T-helper 1 cell treated with Interleukin-12 subunit alpha and Interleukin-12 subunit beta and Interleukin-4 antibody, amounts not matched to agents 30 μg/mL and 1 μg/mL, for 36 hours (primary cell): ENCODE results near the gene CLEC1A.

Source experiments
- H3K27ac Mint-ChIP-seq: one replicate; pipeline ENCODE4 v1.8.0; 2021; ENCODE audit warnings: mild to moderate bottlenecking, mixed read lengths
- H3K27me3 Mint-ChIP-seq: one replicate; pipeline ENCODE4 v1.8.0; 2021; ENCODE audit warnings: low read depth, mixed read lengths
- H3K36me3 Mint-ChIP-seq: one replicate; pipeline ENCODE4 v1.8.0; 2021; ENCODE audit warnings: low read depth, mixed read lengths
- H3K4me1 Mint-ChIP-seq: one replicate; pipeline ENCODE4 v1.8.0; 2021; ENCODE audit warnings: low read depth, mixed read lengths
- H3K4me3 Mint-ChIP-seq: one replicate; pipeline ENCODE4 v1.8.0; 2021; ENCODE audit warnings: mild to moderate bottlenecking, moderate library complexity, mixed read lengths
- H3K9me3 Mint-ChIP-seq: one replicate; pipeline ENCODE4 v1.8.0; 2021; ENCODE audit warnings: mixed read lengths

The CLEC1A gene, protein sequence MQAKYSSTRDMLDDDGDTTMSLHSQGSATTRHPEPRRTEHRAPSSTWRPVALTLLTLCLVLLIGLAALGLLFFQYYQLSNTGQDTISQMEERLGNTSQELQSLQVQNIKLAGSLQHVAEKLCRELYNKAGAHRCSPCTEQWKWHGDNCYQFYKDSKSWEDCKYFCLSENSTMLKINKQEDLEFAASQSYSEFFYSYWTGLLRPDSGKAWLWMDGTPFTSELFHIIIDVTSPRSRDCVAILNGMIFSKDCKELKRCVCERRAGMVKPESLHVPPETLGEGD

GRCh38 chr12:10098791-10099190, at the start of gene CLEC1A:
TSS of gene CLEC1A (minus strand) at chr12:10098985. CDS start at chr12:10098922, 63 bp downstream.
- Mint-ChIP-seq H3K36me3 (no peaks in the 10 kb centered on the region), H3K4me1 (no peaks in the 10 kb centered on the region), H3K9me3 (peaks cover 6% of the 10 kb centered on the region), H3K4me3 (no peak within 1 kb of the TSS), H3K27me3 (peaks cover 4% of the 10 kb centered on the region), H3K27ac (no peak within 1 kb of the TSS)

- Mint-ChIP-seq H3K27ac (no peak overlapping the region), H3K9me3 (peaks cover 5% of the 10 kb centered on the region), H3K4me3 (no peak overlapping the region), H3K27me3 (peaks cover 54% of the 10 kb centered on the region), H3K4me1 (no peaks in the 10 kb centered on the region), H3K36me3 (no peaks in the 10 kb centered on the region)
Measured at GRCh38 chr12:10147714-10148403, 49.1 kb upstream of the CLEC1A start.

DNA sequence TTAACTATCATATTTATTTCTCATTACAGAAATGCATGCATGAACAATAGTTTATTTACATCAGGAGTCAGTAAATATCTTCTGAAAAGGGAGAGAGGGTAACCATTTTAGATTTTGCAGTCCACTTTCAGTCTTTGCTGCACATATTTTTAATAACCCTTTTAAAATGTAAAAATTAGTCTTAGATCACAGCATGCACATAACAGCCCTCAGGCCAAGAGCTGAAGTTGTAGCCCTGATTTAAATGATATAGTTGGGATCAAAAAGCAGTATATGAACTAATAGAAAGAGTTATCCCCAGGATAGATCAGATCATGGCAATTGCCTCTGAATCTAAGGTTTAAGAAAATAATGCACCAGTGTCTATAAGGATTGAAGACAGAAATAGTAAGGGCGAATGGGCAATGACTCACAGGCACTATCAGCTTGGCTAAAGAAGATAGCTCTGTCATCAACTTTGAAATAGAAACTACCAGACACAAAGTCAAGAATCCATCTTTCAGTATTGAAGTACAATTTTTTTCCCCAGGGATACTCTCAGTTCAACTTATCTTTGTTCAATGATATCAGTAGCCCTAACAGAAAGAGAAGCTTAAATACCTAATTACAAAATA, 44.3 kb upstream of the CLEC1A start:
- Mint-ChIP-seq H3K9me3 (peaks cover 5% of the 10 kb centered on the region), H3K36me3 (no peaks in the 10 kb centered on the region), H3K27ac (no peak overlapping the region), H3K27me3 (peaks cover 45% of the 10 kb centered on the region), H3K4me1 (peaks cover 2% of the 10 kb centered on the region), H3K4me3 (no peak overlapping the region)

- Mint-ChIP-seq H3K27ac (no peak overlapping the region), H3K4me1 (peaks cover 4% of the 10 kb centered on the region), H3K9me3 (no peaks in the 10 kb centered on the region), H3K36me3 (no peaks in the 10 kb centered on the region), H3K27me3 (peaks cover 42% of the 10 kb centered on the region), H3K4me3 (no peak overlapping the region)
Measured at GRCh38 chr12:10140001-10140400, 41.2 kb upstream of the CLEC1A start.

GRCh38 chr12:10136637-10137205, 37.9 kb upstream of the CLEC1A start:
- no peak overlapping the region for H3K27ac Mint-ChIP-seq

DNA sequence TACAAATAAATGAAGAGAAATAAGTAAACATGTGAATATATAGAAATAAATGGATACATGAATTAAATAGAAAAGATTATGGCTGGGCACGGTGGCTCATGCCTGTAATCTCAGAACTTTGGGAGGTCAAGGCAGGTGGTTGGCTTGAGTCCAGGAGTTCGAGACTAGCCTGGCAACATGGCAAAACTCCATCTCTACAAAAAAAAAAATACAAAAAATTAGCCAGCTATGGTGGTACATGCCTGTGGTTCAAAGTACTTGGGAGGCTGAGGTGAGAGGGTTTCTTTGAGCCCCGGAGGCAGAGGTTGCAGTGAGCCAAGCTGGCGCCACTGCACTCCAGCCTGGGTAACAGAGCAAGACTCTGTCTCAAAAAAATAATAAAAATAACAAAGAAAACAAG, 36.3 kb upstream of the CLEC1A start:
- Mint-ChIP-seq H3K36me3 (no peaks in the 10 kb centered on the region), H3K27ac (no peak overlapping the region), H3K4me1 (peaks cover 6% of the 10 kb centered on the region), H3K27me3 (peaks cover 32% of the 10 kb centered on the region), H3K9me3 (no peaks in the 10 kb centered on the region), H3K4me3 (no peak overlapping the region)

More at GRCh38 chr12:10136637-10137205, 37.9 kb upstream of the CLEC1A start:
- peaks cover 26% of the 10 kb centered on the region for H3K27me3 Mint-ChIP-seq
- H3K4me1 Mint-ChIP-seq, result peaks cover 4% of the 10 kb centered on the region
- no peak overlapping the region for H3K4me3 Mint-ChIP-seq
- no peaks in the 10 kb centered on the region for H3K36me3 Mint-ChIP-seq
- no peaks in the 10 kb centered on the region for H3K9me3 Mint-ChIP-seq

DNA sequence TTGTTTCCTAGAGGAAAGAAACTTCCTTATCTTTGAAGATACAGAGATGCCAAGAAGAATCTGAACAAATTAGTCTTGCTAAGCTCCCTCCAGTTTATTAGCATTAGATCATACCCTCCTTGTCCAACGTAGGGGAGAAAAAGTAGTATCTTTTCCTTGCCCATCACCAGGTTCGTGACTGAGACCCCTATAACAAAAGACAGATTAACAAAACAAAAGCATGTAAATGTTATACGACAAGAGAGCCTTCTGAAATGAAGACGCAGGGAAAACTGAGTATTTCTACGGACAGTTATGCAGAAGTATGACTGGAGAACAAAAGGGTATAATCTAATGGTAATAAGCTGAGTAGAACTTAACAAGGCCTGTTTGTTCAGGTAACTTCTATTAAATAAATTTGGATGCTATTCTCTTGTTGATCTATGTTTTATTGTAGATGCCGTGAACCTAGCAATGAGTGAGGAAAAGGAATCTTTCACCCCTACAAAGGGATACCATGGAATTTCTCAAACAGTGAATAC, 34.1 kb upstream of the CLEC1A start:
- H3K27ac Mint-ChIP-seq, result no peak overlapping the region
- peaks cover 8% of the 10 kb centered on the region for H3K4me1 Mint-ChIP-seq
- no peaks in the 10 kb centered on the region for H3K36me3 Mint-ChIP-seq
- H3K4me3 Mint-ChIP-seq, result no peak overlapping the region
- no peaks in the 10 kb centered on the region for H3K9me3 Mint-ChIP-seq
- peaks cover 41% of the 10 kb centered on the region for H3K27me3 Mint-ChIP-seq

- Mint-ChIP-seq H3K9me3 (no peaks in the 10 kb centered on the region), H3K27ac (no peak overlapping the region), H3K36me3 (no peaks in the 10 kb centered on the region), H3K4me1 (peaks cover 6% of the 10 kb centered on the region), H3K27me3 (peaks cover 44% of the 10 kb centered on the region), H3K4me3 (no peak overlapping the region)
Measured at GRCh38 chr12:10131111-10131690, 32.4 kb upstream of the CLEC1A start.

- Mint-ChIP-seq H3K27ac (no peak within 1 kb of the TSS), H3K36me3 (no peaks in the 10 kb centered on the region), H3K27me3 (peaks cover 56% of the 10 kb centered on the region), H3K4me3 (no peak within 1 kb of the TSS), H3K4me1 (peaks cover 6% of the 10 kb centered on the region), H3K9me3 (no peaks in the 10 kb centered on the region)
Measured at GRCh38 chr12:10130042-10130441, 31.3 kb upstream of the CLEC1A start, which contains the start of gene CLEC7A. TSS of gene CLEC7A (minus strand) at chr12:10130199. CDS start at chr12:10130082, 117 bp downstream.

GRCh38 chr12:10128687-10129086, 29.9 kb upstream of the CLEC1A start:
- Mint-ChIP-seq H3K9me3 (no peaks in the 10 kb centered on the region), H3K27ac (no peak overlapping the region), H3K27me3 (peaks cover 58% of the 10 kb centered on the region), H3K36me3 (no peaks in the 10 kb centered on the region), H3K4me3 (no peak overlapping the region), H3K4me1 (peaks cover 6% of the 10 kb centered on the region)

- Mint-ChIP-seq H3K27ac (no peak overlapping the region), H3K9me3 (no peaks in the 10 kb centered on the region), H3K4me1 (peaks cover 6% of the 10 kb centered on the region), H3K4me3 (no peak overlapping the region), H3K27me3 (peaks cover 47% of the 10 kb centered on the region), H3K36me3 (no peaks in the 10 kb centered on the region)
Measured at GRCh38 chr12:10126413-10126812, 27.6 kb upstream of the CLEC1A start.

DNA sequence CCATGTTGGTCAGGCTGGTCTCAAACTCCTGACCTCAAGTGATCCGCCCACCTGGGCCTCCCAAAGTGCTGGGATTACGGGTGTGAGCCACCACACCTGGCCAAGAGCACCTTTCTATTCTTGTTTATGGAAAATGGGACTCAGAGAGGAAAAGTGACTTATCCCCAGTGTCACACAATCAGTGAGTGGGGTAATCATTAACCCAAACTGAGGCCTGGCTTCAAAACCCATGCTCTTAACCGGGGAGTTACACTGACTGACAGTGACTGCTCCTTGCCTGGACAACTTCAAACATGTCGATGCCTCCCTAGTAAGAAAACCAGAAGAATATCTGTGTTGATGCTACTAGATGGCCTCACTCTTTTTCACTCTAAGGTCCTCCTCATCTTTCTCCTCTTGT, 23.9 kb upstream of the CLEC1A start:
- H3K36me3 Mint-ChIP-seq, result no peaks in the 10 kb centered on the region
- no peaks in the 10 kb centered on the region for H3K9me3 Mint-ChIP-seq
- H3K4me3 Mint-ChIP-seq, result no peak overlapping the region
- H3K27ac Mint-ChIP-seq, result no peak overlapping the region
- H3K4me1 Mint-ChIP-seq, result no peaks in the 10 kb centered on the region
- H3K27me3 Mint-ChIP-seq, result peaks cover 43% of the 10 kb centered on the region

- Mint-ChIP-seq H3K4me1 (no peaks in the 10 kb centered on the region), H3K27ac (no peak overlapping the region), H3K9me3 (no peaks in the 10 kb centered on the region), H3K27me3 (peaks cover 32% of the 10 kb centered on the region), H3K36me3 (no peaks in the 10 kb centered on the region), H3K4me3 (no peak overlapping the region)
Measured at GRCh38 chr12:10121278-10121677, 22.5 kb upstream of the CLEC1A start.

DNA sequence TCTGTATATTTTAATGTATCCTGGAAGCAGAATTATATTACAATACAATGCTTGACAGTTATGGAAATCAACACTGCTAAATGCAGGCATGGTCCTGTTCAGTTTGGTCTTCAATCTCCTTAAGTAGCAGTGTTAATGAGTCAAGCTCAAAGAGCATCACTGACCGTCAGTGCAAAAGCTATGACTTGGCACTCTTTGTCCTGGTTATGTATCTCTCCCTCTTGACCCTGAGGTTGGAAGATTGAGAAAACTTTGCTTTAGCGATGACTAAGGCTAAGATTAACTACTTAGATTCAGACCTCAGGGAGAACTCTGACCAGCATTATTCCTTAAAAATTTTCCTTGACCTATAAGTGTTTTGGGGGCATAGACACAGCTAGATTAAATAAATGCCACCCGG, 20.3 kb upstream of the CLEC1A start:
- Mint-ChIP-seq H3K36me3 (no peaks in the 10 kb centered on the region), H3K4me3 (no peak overlapping the region), H3K4me1 (no peaks in the 10 kb centered on the region), H3K27ac (no peak overlapping the region), H3K9me3 (no peaks in the 10 kb centered on the region), H3K27me3 (peaks cover 18% of the 10 kb centered on the region)
